Muscle layer of duodenum (tissue), 2 donors: ENCODE results near the gene ANKS1B.

Experiments
- H3K27ac ChIP-seq: one replicate; pipeline ENCODE4 v1.7.0; 2013; ENCODE audit warnings: mild to moderate bottlenecking, low read length
- H3K27me3 ChIP-seq: one replicate; pipeline ENCODE4 v1.7.0; 2013; ENCODE audit warnings: low read depth, mild to moderate bottlenecking, control low read depth, low read length
- H3K36me3 ChIP-seq, 2 donors: one replicate each; pipeline ENCODE4 v1.7.0; 2013; ENCODE audit warnings: low read length in 2 of 2, control low read depth in 1 of 2, mild to moderate bottlenecking in 1 of 2; ENCODE audit not compliant: insufficient read depth in 2 of 2, control insufficient read depth in 1 of 2
- H3K4me1 ChIP-seq, 2 donors: one replicate each; pipeline ENCODE4 v1.7.0; 2013; ENCODE audit warnings: low read length in 2 of 2, mild to moderate bottlenecking in 2 of 2, control low read depth in 1 of 2, moderate library complexity in 1 of 2; ENCODE audit not compliant: insufficient read depth in 2 of 2, control insufficient read depth in 1 of 2
- H3K4me3 ChIP-seq, 2 donors: one replicate each; pipeline ENCODE4 v1.7.0; 2013; ENCODE audit warnings: low read length in 2 of 2, low read depth in 1 of 2, mild to moderate bottlenecking in 1 of 2
- H3K9me3 ChIP-seq, 2 donors: one replicate each; pipeline ENCODE4 v1.7.0; 2013; ENCODE audit warnings: low read length in 2 of 2, control low read depth in 1 of 2, mild to moderate bottlenecking in 1 of 2; ENCODE audit not compliant: control insufficient read depth in 1 of 2
- donor health status: healthy.

Gene ANKS1B

GRCh38 chr12:99121546-99121945 lies 863.2 kb downstream of the ANKS1B start:
- Histone ChIP-seq H3K9me3 (no peaks in the 10 kb centered on the region), H3K36me3 (no peaks in the 10 kb centered on the region), H3K4me1 (no peaks in the 10 kb centered on the region), H3K27ac (no peak overlapping the region), H3K4me3 (no peak overlapping the region), H3K27me3 (no peaks in the 10 kb centered on the region)

- H3K4me1 ChIP-seq: no peaks in the 10 kb centered on the region
- H3K4me3 ChIP-seq: no peak overlapping the region
- H3K27me3 ChIP-seq: no peaks in the 10 kb centered on the region
- H3K9me3 ChIP-seq: no peaks in the 10 kb centered on the region
- no peaks in the 10 kb centered on the region for H3K36me3 ChIP-seq
- no peak overlapping the region for H3K27ac ChIP-seq
Observed at GRCh38 chr12:99119943-99120342, 864.8 kb downstream of the ANKS1B start.

GRCh38 chr12:99119449-99119848 lies 865.3 kb downstream of the ANKS1B start:
- Histone ChIP-seq H3K9me3 (no peaks in the 10 kb centered on the region), H3K27me3 (no peaks in the 10 kb centered on the region), H3K36me3 (no peaks in the 10 kb centered on the region), H3K4me3 (no peak overlapping the region), H3K27ac (no peak overlapping the region), H3K4me1 (no peaks in the 10 kb centered on the region)

- Histone ChIP-seq H3K27me3 (no peaks in the 10 kb centered on the region), H3K9me3 (no peaks in the 10 kb centered on the region), H3K36me3 (no peaks in the 10 kb centered on the region), H3K27ac (no peak overlapping the region), H3K4me1 (no peaks in the 10 kb centered on the region), H3K4me3 (no peak overlapping the region)
Observed at GRCh38 chr12:99111600-99111999, 873.1 kb downstream of the ANKS1B start.

- Histone ChIP-seq H3K27me3 (no peaks in the 10 kb centered on the region), H3K4me1 (no peaks in the 10 kb centered on the region)
Observed at GRCh38 chr12:99110868-99111267, 873.9 kb downstream of the ANKS1B start.

GRCh38 chr12:99110212-99110611 lies 874.5 kb downstream of the ANKS1B start:
- H3K36me3 ChIP-seq: no peaks in the 10 kb centered on the region
- no peak overlapping the region for H3K4me3 ChIP-seq
- no peaks in the 10 kb centered on the region for H3K27me3 ChIP-seq
- H3K27ac ChIP-seq: no peak overlapping the region
- H3K4me1 ChIP-seq: no peaks in the 10 kb centered on the region
- H3K9me3 ChIP-seq: no peaks in the 10 kb centered on the region

More at GRCh38 chr12:99110868-99111267, 873.9 kb downstream of the ANKS1B start:
- Histone ChIP-seq H3K36me3 (no peaks in the 10 kb centered on the region), H3K27ac (no peak overlapping the region), H3K4me3 (no peak overlapping the region), H3K9me3 (no peaks in the 10 kb centered on the region)

DNA sequence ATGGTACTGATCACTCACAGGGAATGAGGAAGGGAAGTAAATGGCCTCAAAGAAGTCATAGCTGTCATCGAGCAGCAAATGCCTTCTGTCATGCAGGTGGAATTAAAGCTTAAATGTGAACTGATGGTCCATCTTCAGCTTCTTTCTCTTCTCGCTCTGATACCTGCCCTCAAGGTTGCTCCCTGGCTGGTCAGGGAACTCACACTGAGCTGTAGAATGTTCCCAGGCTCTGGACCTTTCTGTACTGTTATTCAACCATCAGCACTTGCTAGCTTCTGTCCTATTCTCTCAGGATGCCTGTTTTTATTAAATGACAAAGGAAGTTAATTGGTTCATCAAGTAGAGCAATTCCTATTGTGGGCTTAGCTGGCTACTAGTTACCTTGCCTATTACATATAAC lies 875.8 kb downstream of the ANKS1B start:
- Histone ChIP-seq H3K4me1 (no peaks in the 10 kb centered on the region), H3K36me3 (no peaks in the 10 kb centered on the region), H3K27me3 (no peaks in the 10 kb centered on the region), H3K9me3 (no peaks in the 10 kb centered on the region), H3K27ac (no peak overlapping the region), H3K4me3 (no peak overlapping the region)

DNA sequence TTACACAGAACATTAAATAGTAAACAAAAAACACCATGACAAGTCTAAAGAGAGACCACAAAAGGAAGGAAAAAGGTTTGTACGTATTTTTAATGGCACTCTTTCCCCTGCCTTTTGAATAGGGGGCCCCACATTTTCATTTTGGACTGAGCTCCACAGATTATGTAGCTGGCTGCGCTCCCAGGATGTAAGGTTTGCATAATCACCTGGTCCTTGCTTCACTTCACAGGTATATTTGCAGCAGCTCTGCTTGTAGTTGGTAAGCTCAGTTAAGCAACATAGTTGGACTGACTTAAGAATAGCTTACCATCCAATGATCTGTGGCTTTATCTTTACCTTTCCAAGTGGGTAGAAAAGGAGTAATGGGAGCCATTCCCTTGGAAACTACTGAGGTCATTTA lies 885.0 kb downstream of the ANKS1B start:
- Histone ChIP-seq H3K27me3 (no peaks in the 10 kb centered on the region), H3K4me1 (no peaks in the 10 kb centered on the region), H3K27ac (no peak overlapping the region), H3K4me3 (no peak overlapping the region), H3K9me3 (no peaks in the 10 kb centered on the region), H3K36me3 (no peaks in the 10 kb centered on the region)

DNA sequence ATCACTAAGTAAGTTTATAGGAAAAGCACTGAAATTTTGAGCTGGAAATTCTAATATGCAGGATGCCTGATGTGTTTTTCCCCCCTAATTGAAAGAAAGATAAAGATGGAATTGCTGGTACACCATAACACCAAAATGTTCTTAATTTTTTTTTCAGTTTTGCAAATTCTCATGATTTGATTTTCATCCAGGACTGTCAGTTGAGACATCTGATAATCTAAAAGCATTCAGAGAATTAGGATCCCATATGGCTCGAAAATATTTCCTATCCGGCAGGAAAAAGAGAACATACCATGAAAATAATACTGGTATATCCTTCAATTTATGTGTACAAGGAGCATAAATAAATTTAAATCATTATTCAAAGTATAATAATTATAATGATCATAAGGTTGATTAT lies 887.6 kb downstream of the ANKS1B start:
- Histone ChIP-seq H3K9me3 (no peaks in the 10 kb centered on the region), H3K27me3 (no peaks in the 10 kb centered on the region), H3K27ac (no peak overlapping the region), H3K4me1 (no peaks in the 10 kb centered on the region), H3K36me3 (no peaks in the 10 kb centered on the region), H3K4me3 (no peak overlapping the region)

GRCh38 chr12:99093166-99093565 lies 891.6 kb downstream of the ANKS1B start:
- no peaks in the 10 kb centered on the region for H3K27me3 ChIP-seq
- H3K4me1 ChIP-seq: no peaks in the 10 kb centered on the region
- no peak overlapping the region for H3K27ac ChIP-seq
- no peak overlapping the region for H3K4me3 ChIP-seq
- H3K9me3 ChIP-seq: no peaks in the 10 kb centered on the region
- H3K36me3 ChIP-seq: no peaks in the 10 kb centered on the region

DNA sequence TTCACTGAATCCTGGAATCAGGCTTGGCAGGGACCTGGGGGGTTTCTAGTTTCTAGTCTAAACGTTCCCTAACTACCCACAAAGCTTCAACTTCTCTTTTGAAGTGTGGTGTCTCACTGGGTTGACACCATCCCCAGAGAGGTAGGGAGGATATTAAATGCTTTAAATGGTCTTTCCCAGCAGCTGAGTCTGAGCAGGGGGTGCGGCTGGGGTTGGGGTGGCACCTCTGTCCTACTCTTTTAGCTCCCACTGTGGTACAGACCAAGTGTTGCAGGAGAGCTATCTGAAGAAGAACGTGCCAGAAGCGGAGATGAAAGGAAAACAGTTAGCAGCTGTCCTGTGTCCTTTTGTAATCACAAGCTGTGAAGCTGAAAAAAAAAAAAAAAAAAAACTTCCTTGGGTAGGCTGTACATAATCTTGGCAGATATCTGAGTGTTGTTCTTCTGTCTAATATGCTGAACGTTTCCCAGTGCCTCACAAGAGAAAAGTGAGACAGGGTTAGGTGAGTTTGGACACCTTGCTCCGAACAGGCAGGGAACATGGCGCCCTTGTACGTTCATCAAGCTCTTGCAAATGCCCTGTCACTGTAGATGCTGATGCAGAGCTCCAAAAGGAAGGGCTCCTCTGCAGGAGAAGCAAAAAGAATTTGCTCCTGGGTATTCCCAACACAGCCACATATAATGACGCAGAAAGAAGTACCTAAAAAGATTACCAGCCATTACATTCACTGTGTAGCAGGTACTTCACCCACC lies 892.5 kb downstream of the ANKS1B start:
- no peaks in the 10 kb centered on the region for H3K36me3 ChIP-seq
- H3K4me3 ChIP-seq: no peak overlapping the region
- no peaks in the 10 kb centered on the region for H3K9me3 ChIP-seq
- H3K27ac ChIP-seq: no peak overlapping the region
- H3K4me1 ChIP-seq: no peaks in the 10 kb centered on the region
- H3K27me3 ChIP-seq: no peaks in the 10 kb centered on the region

DNA sequence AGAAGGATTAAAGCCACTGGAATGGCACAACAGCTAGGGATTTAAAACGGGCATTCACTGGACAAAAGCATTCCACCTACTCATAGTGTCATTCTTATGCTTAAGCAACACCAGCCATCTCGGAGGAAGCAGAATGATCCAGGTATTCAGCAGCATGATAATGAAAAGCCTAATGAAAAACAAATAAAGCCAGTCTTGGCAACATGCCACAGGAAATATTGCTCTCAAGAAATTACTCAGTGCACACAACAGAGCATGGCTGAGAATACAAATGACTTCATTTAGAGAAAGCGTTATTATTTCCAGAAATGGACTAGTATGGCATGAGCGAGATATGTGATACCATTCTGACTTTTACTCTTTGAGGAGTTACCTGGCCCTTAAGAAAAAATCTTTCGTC lies 897.5 kb downstream of the ANKS1B start:
- Histone ChIP-seq H3K36me3 (no peaks in the 10 kb centered on the region), H3K4me3 (no peak overlapping the region), H3K9me3 (no peaks in the 10 kb centered on the region), H3K27ac (no peak overlapping the region), H3K27me3 (no peaks in the 10 kb centered on the region), H3K4me1 (no peaks in the 10 kb centered on the region)
